Measurements from ENCODE around the gene AFTPH. TPM values are rescaled to one million over a fixed set of nuclear protein-coding genes. Genes with fewer than 3 reads are reported as not detected.

The AFTPH gene
- total RNA-seq, 3 donors from 2014 or later (not counting 1 experiment from before 2014, with no cell fraction given) = 28.9 to 39.6 (median 39.5) TPM

- no peak for ATAC-seq
- no peak overlapping the region for H3K4me3 Mint-ChIP-seq
- no peaks in the 10 kb centered on the region for H3K4me1 ChIP-seq (ENCODE audit: control insufficient read depth, insufficient read depth, low read length)
- peaks cover 16 to 20% of the 10 kb centered on the region in 2 donors for H3K4me1 Mint-ChIP-seq
- no peaks in the 10 kb centered on the region for H3K36me3 Mint-ChIP-seq
- H3K27ac ChIP-seq (ENCODE audit: low read length) = no peak overlapping the region
- 100% methylated on average over 6 of the region's 7 CpGs for WGBS (ENCODE audit: insufficient coverage)
- H3K27me3 Mint-ChIP-seq (ENCODE audit: low read depth in 2 of 2) = no peaks in the 10 kb centered on the region
- H3K4me3 ChIP-seq (ENCODE audit: low read length) = no peak overlapping the region
- no peaks in the 10 kb centered on the region for H3K9me3 ChIP-seq (ENCODE audit: control insufficient read depth, insufficient read depth, low read length)
- no peaks in the 10 kb centered on the region for H3K27me3 ChIP-seq (ENCODE audit: control insufficient read depth, insufficient read depth, low read length)
- H3K9me3 Mint-ChIP-seq = no peaks in the 10 kb centered on the region
- no peak for TF ChIP-seq CTCF (IDR thresholded peaks at IDR 0.05)
- no peak for DNase-seq
- H3K27ac Mint-ChIP-seq = no peak overlapping the region
- H3K36me3 ChIP-seq (ENCODE audit: control insufficient read depth, insufficient read depth, low read length) = peaks cover 32% of the 10 kb centered on the region
- intact Hi-C loops (cut with micrococcal nuclease) = no loop called here
Measured at GRCh38 chr2:64568836-64569235, 44.7 kb downstream of the AFTPH start.

GRCh38 chr2:64574871-64575270 lies 50.7 kb downstream of the AFTPH start:
- Histone ChIP-seq H3K27ac (ENCODE audit: low read length) (no peak overlapping the region), H3K36me3 (ENCODE audit: control insufficient read depth, insufficient read depth, low read length) (peaks cover 72% of the 10 kb centered on the region), H3K27me3 (ENCODE audit: control insufficient read depth, insufficient read depth, low read length) (no peaks in the 10 kb centered on the region), H3K9me3 (ENCODE audit: control insufficient read depth, insufficient read depth, low read length) (no peaks in the 10 kb centered on the region), H3K4me3 (ENCODE audit: low read length) (no peak overlapping the region), H3K4me1 (ENCODE audit: control insufficient read depth, insufficient read depth, low read length) (no peaks in the 10 kb centered on the region)
- intact Hi-C loops (cut with micrococcal nuclease) = no loop called here
- WGBS (ENCODE audit: insufficient coverage) = no CpG with 5 or more reads among the region's 1 CpG
- Mint-ChIP-seq H3K4me1 (peaks cover 0 to 6% of the 10 kb centered on the region in 2 donors), H3K36me3 (no peaks in the 10 kb centered on the region), H3K9me3 (no peaks in the 10 kb centered on the region), H3K27ac (peak overlapping the region; percentile 3 to 52), H3K4me3 (no peak overlapping the region), H3K27me3 (ENCODE audit: low read depth in 2 of 2) (no peaks in the 10 kb centered on the region)
- ATAC-seq (no peak), DNase-seq (no peak)
- no peak for TF ChIP-seq CTCF (IDR thresholded peaks at IDR 0.05)

GRCh38 chr2:64581018-64581417 lies 56.9 kb downstream of the AFTPH start:
- Histone ChIP-seq H3K4me3 (ENCODE audit: low read length) (no peak overlapping the region), H3K4me1 (ENCODE audit: control insufficient read depth, insufficient read depth, low read length) (no peaks in the 10 kb centered on the region), H3K36me3 (ENCODE audit: control insufficient read depth, insufficient read depth, low read length) (peaks cover 53% of the 10 kb centered on the region), H3K27ac (ENCODE audit: low read length) (no peak overlapping the region), H3K9me3 (ENCODE audit: control insufficient read depth, insufficient read depth, low read length) (no peaks in the 10 kb centered on the region), H3K27me3 (ENCODE audit: control insufficient read depth, insufficient read depth, low read length) (no peaks in the 10 kb centered on the region)
- no peak for ATAC-seq
- intact Hi-C loops (cut with micrococcal nuclease) = no loop called here
- Mint-ChIP-seq H3K36me3 (peaks cover 5% of the 10 kb centered on the region), H3K9me3 (no peaks in the 10 kb centered on the region), H3K27ac (no peak overlapping the region), H3K27me3 (ENCODE audit: low read depth in 2 of 2) (no peaks in the 10 kb centered on the region), H3K4me3 (no peak overlapping the region), H3K4me1 (peaks cover 0 to 4% of the 10 kb centered on the region in 2 donors)
- WGBS (ENCODE audit: insufficient coverage) = 69% methylated on average over 2 of the region's 2 CpGs
- no peak for DNase-seq
- no peak for TF ChIP-seq CTCF (IDR thresholded peaks at IDR 0.05)

GRCh38 chr2:64581777-64582539 lies 57.8 kb downstream of the AFTPH start:
- Mint-ChIP-seq H3K27ac (no peak overlapping the region), H3K9me3 (no peaks in the 10 kb centered on the region), H3K4me1 (peaks cover 5 to 9% of the 10 kb centered on the region in 2 donors), H3K27me3 (ENCODE audit: low read depth in 2 of 2) (no peaks in the 10 kb centered on the region), H3K4me3 (no peak overlapping the region), H3K36me3 (peaks cover 11% of the 10 kb centered on the region)
- no peak overlapping the region for H3K4me3 ChIP-seq (ENCODE audit: low read length)
- ATAC-seq = no peak
- 100% methylated on average over 1 of the region's 1 CpG for WGBS (ENCODE audit: insufficient coverage)
- DNase-seq = no peak
- H3K4me1 ChIP-seq (ENCODE audit: control insufficient read depth, insufficient read depth, low read length) = no peaks in the 10 kb centered on the region
- intact Hi-C loops (cut with micrococcal nuclease) = no loop called here
- TF ChIP-seq CTCF (IDR thresholded peaks at IDR 0.05) = no peak
- H3K9me3 ChIP-seq (ENCODE audit: control insufficient read depth, insufficient read depth, low read length) = no peaks in the 10 kb centered on the region
- no peak overlapping the region for H3K27ac ChIP-seq (ENCODE audit: low read length)
- H3K27me3 ChIP-seq (ENCODE audit: control insufficient read depth, insufficient read depth, low read length) = no peaks in the 10 kb centered on the region
- peaks cover 49% of the 10 kb centered on the region for H3K36me3 ChIP-seq (ENCODE audit: control insufficient read depth, insufficient read depth, low read length)

Measured in natural killer cell (primary cell).